Endometrial microvascular endothelial cells (primary cell): Measurements from ENCODE around the gene RBP3. TPM values are rescaled to one million over a fixed set of nuclear protein-coding genes. Genes with fewer than 3 reads are reported as not detected.

Source experiments
- in situ Hi-C: cut with HindIII; loops from 2 replicates; pipeline ENCODE4 v1.10.0; 2017; ENCODE audit warnings: low sequenced_read_pairs, low pct_unique_long_range_greater_than_20kb; ENCODE audit errors: inconsistent ontology term
- total RNA-seq: library from RNA; depleted of rRNA; stranded (reverse); fragments of >200 nt; gene quantifications from one replicate; pipeline ENCODE4 v1.2.3, GENCODE V29; 2015; ENCODE audit errors: inconsistent ontology term

Gene RBP3
- total RNA-seq, 1 donor from 2014 or later = not detected

- in situ Hi-C loops = no loop called here
Measured at GRCh38 chr10:47366731-47367460, 18.7 kb downstream of the RBP3 start.

GRCh38 chr10:47367646-47368045 is 19.5 kb downstream of the RBP3 start:
- in situ Hi-C loops = no loop called here

- in situ Hi-C loops = no loop called here
Measured at GRCh38 chr10:47368431-47369180, 20.4 kb downstream of the RBP3 start.

GRCh38 chr10:47369251-47369894 is 21.2 kb downstream of the RBP3 start:
- in situ Hi-C loops = no loop called here

GRCh38 chr10:47370015-47370767 is 22.0 kb downstream of the RBP3 start:
- in situ Hi-C loops = no loop called here

GRCh38 chr10:47370878-47371277 is 22.7 kb downstream of the RBP3 start:
- in situ Hi-C loops = no loop called here

GRCh38 chr10:47371629-47372485 is 23.7 kb downstream of the RBP3 start:
- in situ Hi-C loops = no loop called here

GRCh38 chr10:47372726-47373125 is 24.6 kb downstream of the RBP3 start:
- in situ Hi-C loops = no loop called here

- in situ Hi-C loops = no loop called here
Measured at GRCh38 chr10:47374611-47375536, 26.7 kb downstream of the RBP3 start.

GRCh38 chr10:47376522-47377220 is 28.5 kb downstream of the RBP3 start:
- in situ Hi-C loops = no loop called here

- in situ Hi-C loops = no loop called here
Measured at GRCh38 chr10:47378183-47378510, 30.0 kb downstream of the RBP3 start.

- in situ Hi-C loops = no loop called here
Measured at GRCh38 chr10:47378606-47379444, 30.7 kb downstream of the RBP3 start.

GRCh38 chr10:47379445-47379785 is 31.3 kb downstream of the RBP3 start:
- in situ Hi-C loops = no loop called here

GRCh38 chr10:47379901-47380300 is 31.7 kb downstream of the RBP3 start:
- in situ Hi-C loops = no loop called here

GRCh38 chr10:47380341-47381102 is 32.4 kb downstream of the RBP3 start:
- in situ Hi-C loops = no loop called here

- in situ Hi-C loops = no loop called here
Measured at GRCh38 chr10:47381103-47381395, 32.9 kb downstream of the RBP3 start.
